DMS153 (cell line): ENCODE results near the gene PDE6B.
"Not testable (repeated sequence)": the region's sequence is repeated elsewhere in the genome, so short reads cannot be mapped to it uniquely, and the experiment has no call there.

Source experiments
- DNase-seq: peaks from one replicate; lab custom pipeline; 2025; lab: John Stamatoyannopoulos, UW

PDE6B gene

DNA sequence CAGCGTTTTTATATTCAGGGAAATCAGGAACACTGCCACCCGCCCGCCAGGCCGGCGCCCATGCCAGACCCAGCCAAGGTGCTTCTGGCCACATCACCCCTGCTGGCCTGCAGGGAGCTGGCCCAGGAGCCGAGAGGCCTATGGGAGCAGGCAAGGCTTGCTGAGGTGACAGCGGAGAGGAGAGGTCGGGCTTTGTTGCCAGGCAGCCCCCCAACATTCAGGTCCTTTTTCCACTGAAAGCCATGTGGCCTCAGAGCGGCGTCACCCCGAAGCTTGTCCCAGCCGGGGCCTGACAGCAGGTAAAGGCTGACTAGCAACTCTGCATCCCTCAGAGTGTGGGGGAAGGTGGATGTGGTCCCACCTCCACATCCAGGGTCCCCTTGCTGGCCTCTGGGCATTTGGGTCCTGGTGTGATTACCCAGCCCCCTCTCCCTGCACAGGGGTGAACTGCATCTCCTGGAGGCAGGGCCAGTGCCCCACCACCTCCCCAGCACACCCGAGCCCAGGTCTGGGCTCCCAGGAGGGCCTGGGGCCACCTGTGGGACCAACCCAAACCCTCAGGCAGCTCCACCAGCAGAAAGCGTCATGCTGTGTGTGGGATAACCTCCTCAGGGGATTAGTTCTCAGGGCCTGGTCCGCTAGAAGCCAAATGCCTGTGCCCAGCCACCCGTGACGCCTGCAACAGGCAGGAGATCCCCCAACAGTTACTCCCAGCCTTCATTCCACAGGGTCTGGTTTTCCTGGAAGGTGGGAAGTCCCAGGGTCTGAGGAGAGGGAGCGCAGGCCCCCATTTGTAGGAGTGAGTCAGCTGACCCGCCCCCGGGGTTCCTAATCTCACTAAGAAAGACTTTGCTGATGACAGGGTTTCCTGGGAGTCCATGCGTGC is at the start of gene PDE6B:
Gene PDE6B (plus strand): TSS at position 869 of the 886 bp plus-strand sequence. CDS start 54 bp downstream, outside the sequence.
- DNase-seq: no peak

DNA sequence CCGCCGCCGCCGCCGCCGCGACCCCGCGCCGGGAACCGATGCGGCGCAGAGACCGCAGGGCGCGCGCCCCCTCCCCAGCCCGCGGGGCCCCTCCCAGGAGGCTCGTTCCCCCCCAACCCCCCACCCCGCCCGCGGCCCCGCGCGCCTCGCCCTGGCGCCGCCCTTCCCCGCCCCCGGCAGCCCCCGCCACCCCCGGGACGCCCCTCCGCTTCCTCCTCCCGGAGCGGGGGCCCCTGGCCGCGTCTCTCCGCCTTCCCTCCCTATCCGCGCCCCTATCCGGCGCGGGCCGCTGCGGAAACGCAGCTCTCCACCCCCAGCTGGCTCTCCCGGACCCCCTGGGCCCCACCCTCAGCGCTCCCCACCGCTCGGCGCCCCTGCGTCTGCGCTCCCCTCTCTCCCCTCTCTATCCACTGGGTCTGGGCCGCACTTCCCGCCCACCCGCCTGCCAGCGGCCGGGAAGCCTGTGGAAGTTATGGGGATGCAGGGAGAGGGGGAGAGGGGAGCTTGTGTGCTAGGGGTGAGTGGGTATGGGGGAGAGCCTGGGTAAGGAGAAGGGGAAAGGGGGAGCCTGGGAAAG is 49.0 kb upstream of the PDE6B start, which contains the start of gene TMEM271:
Gene TMEM271 (minus strand): TSS at position 51 of the 577 bp plus-strand sequence. CDS start 233 bp downstream, outside the sequence.
- no peak for DNase-seq

DNA sequence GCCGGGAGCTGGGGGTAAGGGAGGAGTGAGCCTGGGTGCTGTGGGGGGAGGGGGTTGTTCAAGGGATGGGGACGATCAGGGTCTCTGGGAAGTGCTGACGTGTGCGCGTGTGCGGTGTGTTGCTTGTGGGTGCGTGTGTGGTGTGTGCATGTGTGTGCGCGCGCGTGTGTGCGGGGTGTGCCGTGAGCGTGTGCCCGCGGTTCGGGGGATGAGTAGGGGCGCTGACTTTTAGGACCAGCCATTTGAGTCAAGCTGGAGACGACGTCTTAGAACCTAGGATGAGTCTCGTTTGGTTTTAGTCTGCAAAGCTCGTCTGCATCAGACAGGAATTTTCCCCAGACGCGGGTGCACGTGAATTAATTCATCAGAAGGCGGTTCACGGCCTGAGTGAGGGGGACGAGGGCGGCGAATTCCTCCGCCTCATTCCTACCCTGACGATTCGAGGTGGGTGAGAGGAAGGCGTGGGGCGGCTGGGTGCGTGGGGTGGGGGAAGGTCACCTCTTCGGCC is 48.3 kb upstream of the PDE6B start:
- DNase-seq: no peak

DNA sequence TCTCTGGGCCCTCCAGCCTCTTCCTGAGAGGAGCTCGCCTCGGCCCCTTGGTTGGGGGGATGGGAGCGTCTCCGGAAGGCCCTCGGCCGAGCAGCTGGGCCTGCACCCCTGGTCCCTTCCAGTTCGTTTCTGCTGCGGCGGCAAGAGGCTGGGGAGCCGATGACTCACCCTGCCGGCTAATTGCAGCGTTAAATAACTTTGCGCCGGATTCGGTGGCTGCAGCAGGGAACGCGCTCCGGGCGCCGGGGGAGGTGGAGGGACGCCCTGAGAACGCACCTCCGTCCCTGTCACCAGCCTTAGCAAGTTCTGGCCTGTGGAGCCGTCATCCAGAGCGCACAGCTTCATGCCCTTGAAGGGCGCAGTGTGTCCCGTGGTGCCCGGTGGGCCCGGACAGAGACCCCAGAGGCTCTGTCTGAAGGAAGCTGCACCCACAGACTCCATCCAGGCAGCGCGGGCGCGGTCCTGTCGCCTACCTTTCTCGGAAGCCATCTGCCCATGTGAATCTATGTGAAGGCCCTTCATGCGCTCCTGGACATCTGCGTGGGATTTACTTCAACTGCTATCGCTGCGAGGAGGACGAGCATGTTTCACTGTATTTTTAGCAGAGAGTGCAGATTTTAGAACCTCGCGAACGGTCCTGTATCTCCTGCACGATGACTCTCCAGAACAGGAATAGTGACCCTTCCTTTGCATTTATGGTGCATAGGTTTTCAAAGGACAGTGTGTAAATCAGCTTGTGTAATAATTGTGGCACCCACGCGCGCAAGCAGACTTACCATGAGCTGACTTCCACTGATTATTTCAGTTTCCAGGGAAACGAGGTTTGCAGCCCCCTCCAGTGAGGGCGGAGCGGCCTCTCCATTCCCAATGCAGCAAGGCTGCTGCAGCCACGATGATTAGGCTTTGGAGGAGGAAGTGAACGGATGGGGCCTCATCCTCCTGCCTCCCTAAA is 47.6 kb upstream of the PDE6B start:
- no peak for DNase-seq

DNA sequence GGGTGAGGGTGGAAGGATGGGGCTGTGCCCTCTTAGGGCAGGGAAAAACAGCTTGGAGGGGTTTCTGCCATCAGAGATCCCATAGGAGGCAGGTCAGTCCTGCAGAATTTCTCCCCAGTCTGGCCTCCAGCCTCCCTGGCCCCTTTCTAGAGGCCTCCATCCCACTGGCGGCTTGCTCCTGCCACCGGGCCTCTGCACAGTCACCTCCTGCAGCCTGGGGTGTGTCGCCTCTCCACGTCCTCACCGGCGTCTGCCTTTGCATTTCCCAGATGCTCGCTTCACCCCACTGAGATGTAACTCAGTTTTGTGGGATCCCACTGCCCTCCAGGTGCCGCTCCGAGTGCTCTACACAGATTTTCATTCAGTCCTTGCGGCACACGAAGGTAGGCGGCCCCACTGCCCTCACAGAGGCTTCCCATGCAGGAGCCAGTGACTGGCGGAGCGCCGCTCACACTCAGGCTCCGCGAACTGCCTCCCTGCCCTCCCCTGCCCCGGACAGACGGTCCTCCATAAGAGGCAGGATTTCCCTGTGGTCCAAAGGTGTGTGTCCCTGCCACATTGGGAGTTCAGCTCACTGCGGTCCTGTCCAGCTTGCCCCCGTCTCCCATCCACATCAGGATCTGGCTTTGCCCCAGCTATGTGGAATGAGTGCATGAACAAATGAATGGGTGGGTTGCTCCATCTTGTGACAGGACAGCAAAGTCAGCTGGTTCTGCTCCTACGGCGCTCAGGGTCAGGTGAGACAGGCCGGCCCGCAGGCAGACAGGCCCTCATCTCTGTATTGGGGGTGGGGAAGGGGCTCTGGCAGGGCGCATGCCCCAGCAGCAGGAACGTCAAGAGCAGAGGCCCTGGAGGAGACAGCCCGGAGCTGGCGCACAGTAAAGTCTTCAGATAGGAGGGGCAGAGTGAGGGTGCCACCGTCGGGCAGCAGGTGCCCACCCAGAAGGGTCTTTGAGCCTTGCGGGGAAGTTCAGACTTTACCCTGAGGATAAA is 46.6 kb upstream of the PDE6B start:
- DNase-seq: no peak

DNA sequence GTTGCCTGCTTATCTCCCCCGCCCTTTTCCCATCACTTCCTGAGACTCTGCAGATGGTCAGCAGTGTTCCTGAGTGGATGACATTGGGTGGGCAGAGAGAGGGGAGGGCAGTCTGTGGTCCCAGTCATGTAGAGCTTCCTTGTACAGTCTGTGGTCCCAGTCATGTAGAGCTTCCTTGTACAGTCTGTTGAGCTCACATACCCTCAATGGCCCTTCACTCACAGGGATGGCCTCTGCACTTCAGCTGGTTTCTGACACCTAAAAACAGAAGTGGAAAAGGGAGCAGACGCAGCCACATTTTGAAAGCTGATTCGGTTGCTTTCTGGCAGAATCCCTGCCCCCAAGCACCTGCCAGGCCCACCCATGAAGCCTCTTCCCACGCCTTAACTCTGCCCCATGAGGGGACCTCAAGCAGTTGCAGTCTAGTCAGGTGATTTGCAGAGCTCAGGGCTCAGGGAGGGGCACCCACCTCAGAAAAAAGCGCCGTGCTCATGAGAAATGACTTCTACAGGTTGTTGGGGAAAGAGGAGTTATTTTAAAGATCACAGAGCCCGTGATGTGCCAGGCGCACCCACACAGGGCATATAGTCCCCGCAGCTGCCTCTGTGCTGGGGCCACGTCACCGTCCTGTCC is 45.7 kb upstream of the PDE6B start:
- no peak for DNase-seq

DNA sequence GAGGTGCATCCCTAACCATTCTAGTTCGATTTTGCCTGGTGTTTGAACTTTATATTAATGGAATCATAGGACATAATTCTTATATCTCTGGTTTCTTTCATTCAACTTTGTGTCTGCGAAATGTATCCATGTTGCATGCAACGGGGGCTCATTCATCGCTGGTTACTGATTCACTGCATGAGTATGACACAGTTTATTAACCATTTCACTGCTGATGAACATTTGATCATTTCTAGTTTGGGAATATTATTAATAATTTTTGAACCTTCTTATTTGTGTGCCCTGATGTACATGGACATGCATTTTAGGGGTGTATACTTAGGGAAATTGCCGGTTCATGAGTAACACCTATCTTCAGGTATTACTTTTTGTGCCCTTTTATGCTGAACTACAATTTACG is 44.2 kb upstream of the PDE6B start:
- DNase-seq: no peak

DNA sequence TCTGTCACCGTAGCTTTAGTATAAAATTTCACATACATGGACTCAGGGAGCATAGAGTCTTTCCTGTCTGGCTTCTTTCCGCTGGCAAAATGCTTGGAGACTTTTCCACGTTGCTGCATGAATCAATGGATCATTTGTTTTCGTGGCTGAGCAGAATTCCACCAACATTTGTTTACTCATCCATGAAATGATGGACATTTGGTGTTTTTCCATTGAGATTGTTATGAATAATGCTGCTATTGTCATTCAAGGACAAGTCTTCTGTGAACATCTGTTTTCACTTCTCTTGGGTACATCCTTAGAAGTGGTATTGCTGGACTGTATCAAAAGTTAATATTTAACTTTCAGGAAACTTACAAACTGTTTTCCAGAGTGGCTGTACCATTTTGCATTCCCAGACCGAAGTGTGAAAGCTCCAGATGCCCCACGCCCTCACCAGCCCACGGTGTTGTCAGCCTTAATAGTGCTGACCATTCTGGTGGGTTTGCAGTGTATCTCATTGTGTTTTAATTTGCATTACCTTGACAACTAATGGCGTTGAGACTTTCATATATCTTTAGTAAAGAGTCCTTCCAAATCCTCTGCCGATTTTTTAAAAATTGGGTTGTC is 43.5 kb upstream of the PDE6B start:
- no peak for DNase-seq

DNA sequence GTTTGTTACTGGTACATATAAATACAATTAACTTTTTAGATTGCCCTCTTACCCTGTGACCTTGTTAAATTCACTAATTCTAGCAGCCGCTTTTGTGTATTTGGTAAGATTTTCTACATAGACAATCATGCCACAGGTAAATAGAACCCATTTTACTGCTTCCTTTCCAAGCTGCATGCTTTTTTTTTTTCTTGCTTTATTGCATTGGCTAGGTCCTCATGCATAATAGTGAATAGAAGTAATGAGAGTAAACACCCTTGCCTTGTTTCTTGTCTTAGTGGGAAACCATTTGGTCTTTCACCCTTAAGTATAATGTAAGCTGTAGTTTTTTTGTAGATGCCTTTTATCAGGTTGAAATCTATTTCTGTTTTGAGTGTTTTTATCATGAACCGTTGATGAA is 41.6 kb upstream of the PDE6B start:
- DNase-seq: no peak

DNA sequence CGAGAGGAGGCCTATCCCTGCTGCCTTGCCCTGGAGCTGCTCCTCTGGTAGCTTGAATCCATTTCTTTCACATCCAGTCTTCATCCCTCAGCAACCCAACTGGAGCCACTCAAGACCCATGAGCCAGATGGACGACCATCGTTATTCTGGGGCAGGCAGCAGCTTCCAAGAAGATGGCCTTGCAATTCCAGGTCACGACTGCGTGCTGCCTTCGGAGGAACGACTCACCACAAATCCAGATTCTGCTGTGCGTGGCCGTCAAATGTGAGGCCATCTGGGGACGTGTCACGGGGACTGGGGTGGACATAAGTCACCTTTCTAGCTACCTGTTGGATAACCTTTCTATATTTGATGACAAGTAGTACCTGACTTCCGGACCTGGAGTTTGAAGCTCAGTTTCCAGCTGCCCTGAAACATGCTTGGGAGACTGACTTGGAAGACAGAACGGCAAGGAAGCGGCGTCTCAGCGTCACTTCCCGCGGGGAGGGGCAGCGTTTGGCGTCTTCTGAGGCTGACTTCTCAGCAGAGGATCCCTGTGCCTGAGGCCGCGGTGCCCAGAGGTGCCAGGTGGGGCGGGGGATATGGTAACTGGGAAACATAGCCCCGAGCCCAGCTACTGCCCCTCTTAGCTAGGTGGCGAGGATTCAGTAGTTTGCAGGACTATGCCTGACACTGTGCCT is 37.6 kb upstream of the PDE6B start:
- no peak for DNase-seq

DNA sequence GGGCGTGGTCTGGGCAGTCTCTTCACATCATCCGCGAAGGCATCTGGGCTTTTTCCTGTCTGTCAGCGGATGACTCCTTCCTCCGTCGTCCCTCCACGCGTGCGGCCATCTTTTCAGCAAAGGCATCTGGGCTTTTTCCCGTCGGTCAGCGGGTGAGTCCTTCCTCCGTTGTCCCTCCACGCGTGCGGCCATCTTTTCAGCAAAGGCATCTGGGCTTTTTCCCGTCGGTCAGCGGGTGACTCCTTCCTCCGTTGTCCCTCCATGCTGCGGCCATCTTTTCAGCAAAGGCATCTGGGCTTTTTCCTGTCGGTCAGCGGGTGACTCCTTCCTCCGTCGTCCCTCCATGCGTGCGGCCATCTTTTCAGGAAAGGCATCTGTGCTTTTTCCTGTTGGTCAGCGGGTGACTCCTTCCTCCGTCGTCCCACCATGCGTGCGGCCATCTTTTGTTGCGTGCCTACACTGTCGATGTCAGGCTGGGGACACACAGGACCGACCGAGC is 37.0 kb upstream of the PDE6B start:
- no peak for DNase-seq

DNA sequence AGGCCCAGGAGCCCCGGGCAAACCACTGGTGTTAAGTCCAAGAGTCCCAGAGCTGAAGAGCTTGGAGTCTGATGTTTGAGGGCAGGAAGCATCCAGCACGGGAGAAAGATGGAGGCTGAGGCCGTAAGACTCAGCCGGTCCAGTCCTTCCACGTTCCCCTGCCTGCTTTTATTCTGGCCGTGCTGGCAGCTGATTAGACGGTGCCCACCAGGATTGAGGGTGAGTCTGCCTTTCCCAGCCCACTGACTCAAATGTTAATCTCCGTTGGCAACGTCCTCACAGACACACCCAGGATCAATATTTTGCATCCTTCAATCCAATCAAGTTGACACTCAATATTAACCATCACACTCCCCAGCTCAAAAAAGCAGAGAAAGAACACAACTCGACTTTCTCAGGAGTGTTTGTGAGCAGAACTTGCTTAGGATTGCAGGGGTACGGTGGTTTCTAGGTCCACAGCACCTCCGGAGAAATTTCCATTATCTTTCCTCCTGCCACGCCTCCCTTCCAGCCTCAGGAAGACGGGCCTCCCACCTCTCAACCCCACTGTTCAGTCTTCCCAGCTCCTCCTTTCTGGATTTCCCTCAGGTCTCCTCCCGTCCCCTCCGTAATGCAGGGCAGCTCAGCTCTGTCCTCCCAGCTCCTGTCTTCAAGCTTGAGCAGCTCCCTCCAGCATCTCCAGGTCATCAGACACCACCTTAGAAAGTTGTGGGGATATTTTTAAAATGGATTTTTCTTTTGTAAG is 36.0 kb upstream of the PDE6B start:
- DNase-seq: no peak

DNA sequence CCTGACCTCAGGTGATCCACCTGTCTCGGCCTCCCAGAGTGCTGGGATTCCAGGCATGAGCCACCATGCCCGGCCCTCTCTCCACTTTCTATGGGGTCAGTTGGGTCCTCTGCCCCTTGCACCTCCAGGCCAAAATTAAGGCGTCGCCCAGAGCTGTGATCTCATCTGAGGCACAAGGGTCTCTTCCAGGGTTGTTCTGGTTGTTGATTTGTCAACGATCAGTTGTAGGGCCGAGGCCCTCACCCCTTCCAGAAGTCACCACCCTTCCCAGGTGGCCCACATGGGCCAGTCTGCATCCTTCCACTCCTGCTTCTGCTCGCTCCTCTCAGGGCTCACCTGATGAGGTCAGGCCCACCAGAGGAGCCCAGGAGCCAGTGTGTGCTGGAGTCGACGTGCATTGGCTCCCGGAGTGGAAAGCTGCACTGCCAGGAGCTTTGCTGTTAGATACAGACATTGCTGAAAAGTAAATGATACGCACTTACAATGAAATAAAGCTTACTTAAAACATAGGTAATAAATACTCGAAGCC is 35.0 kb upstream of the PDE6B start:
- no peak for DNase-seq

DNA sequence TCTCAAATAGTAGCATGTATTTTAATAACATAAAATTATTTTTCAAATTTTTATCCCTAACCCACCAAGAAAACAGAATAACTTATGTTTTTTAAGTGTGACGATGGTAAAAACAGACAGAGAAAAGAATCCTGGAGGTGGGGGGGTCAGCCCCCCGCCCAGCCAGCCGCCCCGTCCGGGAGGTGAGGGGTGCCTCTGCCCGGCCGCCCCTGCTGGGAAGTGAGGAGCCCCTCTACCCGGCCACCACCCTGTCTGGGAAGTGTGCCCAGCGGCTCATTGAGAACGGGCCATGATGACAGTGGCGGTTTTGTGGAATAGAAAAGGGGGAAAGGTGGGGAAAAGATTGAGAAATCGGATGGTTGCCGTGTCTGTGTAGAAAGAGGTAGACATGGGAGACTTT is 33.2 kb upstream of the PDE6B start:
- not testable (repeated sequence) for DNase-seq

DNA sequence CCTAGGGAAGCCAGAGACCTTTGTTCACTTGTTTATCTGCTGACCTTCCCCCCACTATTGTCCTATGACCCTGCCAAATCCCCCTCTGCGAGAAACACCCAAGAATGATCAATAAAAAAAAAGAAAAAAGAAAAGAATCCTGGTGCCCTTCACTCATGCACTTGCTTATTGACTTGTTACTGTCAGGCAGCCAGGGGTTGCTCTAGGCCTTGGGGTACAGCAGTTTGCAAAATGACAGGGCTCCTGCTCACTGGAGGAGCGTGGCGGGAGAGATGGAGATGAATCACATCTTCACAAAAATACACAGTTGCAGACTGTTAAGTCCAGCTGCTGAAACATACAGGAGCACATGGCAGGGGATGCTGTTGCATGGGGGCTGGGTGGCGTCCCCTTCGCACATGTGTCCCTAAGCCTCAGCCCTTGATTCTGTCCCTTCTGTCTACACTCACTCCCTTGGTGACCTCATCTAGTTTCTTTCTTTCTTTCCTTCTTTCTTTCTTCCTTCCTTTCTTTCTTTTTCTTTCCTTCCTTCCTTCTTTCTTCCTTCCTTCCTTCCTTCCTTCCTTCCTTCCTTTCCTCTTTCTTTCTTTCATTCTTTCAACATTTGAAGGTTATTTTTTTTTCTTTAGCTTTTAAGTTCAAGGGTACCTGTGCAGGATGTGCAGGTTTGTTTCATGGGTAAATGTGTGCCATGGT is 32.4 kb upstream of the PDE6B start:
- no peak for DNase-seq

DNA sequence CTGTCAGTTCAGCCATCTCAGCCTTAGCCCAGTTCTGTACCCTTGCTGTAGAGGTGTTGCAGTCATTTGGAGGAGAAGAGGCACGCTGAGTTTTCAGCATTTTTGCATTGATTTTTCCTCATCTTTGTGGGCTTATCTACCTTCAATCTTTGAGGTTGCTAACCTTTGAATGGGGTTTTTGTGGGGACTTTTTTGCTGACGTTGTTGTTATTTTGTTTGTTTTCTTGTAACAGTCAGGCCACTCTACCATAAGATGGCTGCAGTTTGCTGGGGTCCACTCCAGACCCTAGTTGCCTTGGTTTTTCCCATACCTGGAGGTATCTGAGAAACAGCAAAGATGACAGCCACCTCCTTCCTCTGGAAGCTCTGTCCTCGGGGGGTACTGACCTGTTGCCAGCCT is 26.4 kb upstream of the PDE6B start:
- DNase-seq: no peak

DNA sequence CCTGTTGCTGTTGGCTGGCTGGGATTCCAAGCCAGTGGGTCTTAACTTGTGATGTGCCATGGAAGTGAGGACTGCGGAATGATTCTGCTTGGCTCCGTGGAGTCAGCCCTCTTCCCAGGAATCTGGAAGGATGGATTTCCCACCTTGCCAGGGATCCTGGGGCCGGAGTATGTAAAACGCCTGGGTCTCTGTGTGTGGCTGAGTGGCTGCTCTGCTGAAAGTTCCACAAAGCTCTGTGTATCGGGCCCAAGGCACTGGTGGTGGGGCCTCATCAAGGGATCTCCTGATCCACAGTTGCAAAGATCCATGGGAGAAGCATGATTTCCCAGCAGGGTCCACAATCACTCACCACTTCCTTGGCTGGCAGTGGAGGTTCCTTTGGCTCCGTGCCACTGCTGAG is 25.2 kb upstream of the PDE6B start:
- DNase-seq: no peak
